ENCODE results near the gene SYDE2.
A peak's percentile ranks its signal among the peaks of the same experiment; 100 is the strongest.

SYDE2 gene

DNA sequence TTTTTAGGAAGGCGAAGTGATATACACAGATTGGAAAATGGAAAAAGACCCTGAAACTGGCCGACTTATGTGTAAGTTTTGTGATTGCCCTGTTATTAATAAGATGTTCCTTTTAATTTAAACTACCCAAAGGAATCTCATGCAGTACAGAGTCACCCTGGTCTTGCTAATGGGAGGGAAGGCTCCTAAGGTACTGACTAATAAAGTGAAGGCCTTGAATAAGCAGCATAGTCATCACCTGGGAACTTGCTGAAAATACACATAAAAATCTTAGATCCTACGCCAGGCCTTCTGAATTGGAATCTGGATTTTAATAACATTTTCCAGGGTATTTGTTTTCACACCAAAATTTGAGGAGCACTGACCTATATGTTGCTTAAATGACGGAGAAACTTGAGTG, 79.1 kb downstream of the SYDE2 start:
- no peak for DNase-seq

DNA sequence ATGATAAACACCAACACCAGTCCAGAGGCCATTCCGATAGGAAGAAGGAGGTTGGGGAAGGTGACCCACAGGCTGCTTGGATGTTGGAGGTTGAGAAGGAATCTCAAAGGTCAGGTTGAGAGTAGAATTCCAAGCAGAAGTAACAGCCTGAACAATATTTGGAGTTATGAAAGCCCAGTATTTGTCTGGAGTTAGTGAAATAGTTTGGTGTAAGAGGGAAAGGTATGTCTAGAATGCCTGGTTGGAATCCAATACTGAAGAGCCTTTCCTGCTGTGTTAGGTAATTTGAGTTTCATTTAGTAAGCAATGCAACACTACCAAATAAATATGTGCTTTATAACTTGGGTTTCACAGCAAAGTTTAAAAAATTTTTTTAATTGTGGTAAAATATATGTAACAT, 82.1 kb downstream of the SYDE2 start:
- no peak for DNase-seq

DNA sequence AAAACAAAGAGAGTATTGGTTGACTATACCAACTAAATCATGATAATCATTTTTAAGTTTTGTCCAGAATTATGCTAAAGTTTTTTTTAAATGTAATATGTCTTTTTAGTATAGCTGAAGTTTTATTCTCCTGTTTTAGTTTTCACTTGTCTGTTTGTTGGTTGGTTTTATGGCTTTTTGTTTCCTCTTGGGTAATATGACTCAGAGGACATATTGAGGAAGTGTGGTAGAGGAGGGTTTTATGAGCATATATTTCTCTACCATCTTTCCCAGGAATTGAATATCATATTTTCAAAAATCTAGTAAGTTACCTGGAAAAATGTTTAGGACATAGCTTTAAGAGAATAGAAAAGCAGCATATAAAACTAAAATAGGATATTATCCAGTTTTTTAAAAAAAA, 84.0 kb downstream of the SYDE2 start:
- DNase-seq: peak in 1 of 2 donors; percentile 9

DNA sequence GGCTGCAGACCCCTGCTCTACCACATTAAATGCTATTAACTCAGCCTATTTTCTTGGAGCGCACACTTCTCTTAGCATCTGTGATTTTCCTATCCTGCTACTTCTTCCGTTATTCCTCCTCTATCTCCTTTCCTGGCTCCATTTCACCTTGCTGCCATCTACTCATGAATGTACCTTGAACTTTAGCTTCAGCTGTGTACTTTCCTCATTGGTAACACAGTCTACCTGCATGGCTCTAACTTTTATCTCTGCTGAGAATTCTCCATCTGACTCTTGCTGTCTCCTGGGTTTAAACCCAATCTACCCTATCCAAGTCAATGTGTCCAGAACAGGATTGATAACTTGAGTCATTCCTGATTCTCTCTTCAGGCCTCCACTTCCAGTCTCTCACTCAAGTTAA, 84.9 kb downstream of the SYDE2 start:
- DNase-seq: no peak

DNA sequence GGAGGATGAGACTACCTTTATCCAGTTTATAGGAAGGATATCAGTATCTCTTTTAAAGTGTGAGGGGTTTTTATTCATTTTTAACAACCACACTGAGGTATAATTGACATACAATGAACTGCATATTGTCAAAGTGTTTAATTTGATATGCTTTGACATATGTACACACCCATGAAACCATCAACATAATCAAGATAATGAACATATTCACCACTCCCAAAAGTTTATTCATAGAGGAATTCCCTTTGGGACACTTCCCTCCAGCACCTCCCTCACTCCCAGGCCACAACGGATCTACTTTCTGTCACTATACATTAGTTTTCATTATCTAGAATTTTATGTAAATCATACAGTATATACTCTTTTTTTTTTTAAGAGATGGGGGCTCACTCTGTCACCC, 89.1 kb downstream of the SYDE2 start:
- DNase-seq: no peak

DNA sequence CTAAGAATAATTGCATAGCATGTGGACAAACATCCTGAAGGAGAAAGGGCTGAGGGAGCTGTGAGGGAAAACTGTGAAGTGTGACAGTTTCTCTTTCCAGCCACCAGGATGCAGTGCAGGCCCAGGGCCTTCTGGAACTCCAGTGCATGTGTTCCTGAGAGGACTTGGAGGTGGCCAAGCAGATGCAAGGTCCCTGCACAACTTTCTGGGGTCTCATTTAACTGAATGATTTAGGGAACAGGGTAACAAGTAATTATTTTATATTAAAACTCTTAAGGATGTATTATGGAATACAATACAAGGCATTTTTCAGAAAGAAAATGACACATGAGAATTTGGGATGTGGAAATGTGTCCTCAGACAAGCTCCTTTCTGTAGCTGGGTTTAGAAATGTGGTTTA, 91.3 kb downstream of the SYDE2 start:
- DNase-seq: peak; percentile 55
